Hepatocyte (in vitro differentiated cells): ENCODE data around the gene DCTN1.

ENCODE experiments used
- CTCF ChIP-seq: fragments of 200-600 bp; sonication (generic); IDR thresholded peaks from 2 replicates; pipeline ENCODE4 v1.5.1; 2016; ENCODE audit warnings: antibody characterized with exemption, mild to moderate bottlenecking; ENCODE audit not compliant: poor library complexity
- EZH2phosphoT487 ChIP-seq: fragments of 200-600 bp; sonication (generic); IDR thresholded peaks from one replicate; pipeline ENCODE4 v1.6.1; 2018; ENCODE audit warnings: antibody characterized with exemption, mild to moderate bottlenecking, low read depth, moderate library complexity; ENCODE audit not compliant: unreplicated experiment, severe bottlenecking

GRCh38 chr2:74381751-74382150 is 1.6 kb upstream of the DCTN1 start:
- TF ChIP-seq CTCF (no peak), EZH2phosphoT487 (no peak)
